PC-3 (cell line): ENCODE results near the gene PTPRB. TPM values are rescaled to one million over a fixed set of nuclear protein-coding genes. Genes with fewer than 3 reads are reported as not detected.

Experiments used
- ATAC-seq: fragments of 200-7000 bp; cut with Tn5 transposase; 2 replicates; pipeline ENCODE4 v1.9.1; 2020; ENCODE audit warnings: mild to moderate bottlenecking, moderate library complexity
- BruUV-seq: library from RNA; stranded (reverse); fragments of 400-500 nt; replicated peaks from 2 replicates; lab custom pipeline; 2021; lab: Mats Ljungman, UMichigan
- CTCF ChIA-PET: fragments of 300-600 bp; sonication (Branson Sonifier 250); formaldehyde crosslinking; loops from one replicate; lab custom pipeline; 2022; ENCODE audit warnings: antibody characterized with exemption; lab: Charles Lee
- POLR2A ChIA-PET: fragments of 300-600 bp; sonication (Branson Sonifier 250); formaldehyde crosslinking; loops from one replicate; lab custom pipeline; 2022; ENCODE audit warnings: antibody characterized with exemption; ENCODE audit not compliant: unreplicated experiment; lab: Charles Lee
- DNase-seq: peaks from one replicate; pipeline ENCODE4 v3.0.0-alpha.2; 2015
- H2AFZ ChIP-seq: fragments of 300-600 bp; sonication (generic); 2 replicates; pipeline ENCODE4 v1.6.0; 2016; ENCODE audit warnings: antibody characterized with exemption, low read length
- H3F3A ChIP-seq: fragments of 300-600 bp; sonication (generic); one replicate; pipeline ENCODE4 v1.6.0; 2017; ENCODE audit warnings: antibody characterized with exemption, low read length, control low read depth, mild to moderate bottlenecking; ENCODE audit not compliant: unreplicated experiment
- H3K27ac ChIP-seq: fragments of 300-600 bp; sonication (generic); 2 replicates; pipeline ENCODE4 v1.5.1; 2016; ENCODE audit warnings: mild to moderate bottlenecking, low read length
- H3K27me3 ChIP-seq: fragments of 300-600 bp; sonication (generic); 2 replicates; pipeline ENCODE4 v1.6.1; 2016; ENCODE audit warnings: low read length, mixed read lengths
- H3K36me3 ChIP-seq: fragments of 300-600 bp; sonication (generic); 2 replicates; pipeline ENCODE4 v1.6.1; 2016; ENCODE audit warnings: low read depth, mixed run types, low read length, mixed read lengths
- H3K4me1 ChIP-seq: fragments of 300-600 bp; sonication (generic); 2 replicates; pipeline ENCODE4 v1.5.1; 2016; ENCODE audit warnings: low read length; ENCODE audit not compliant: insufficient read depth
- H3K4me2 ChIP-seq: fragments of 300-600 bp; sonication (generic); 2 replicates; pipeline ENCODE4 v1.6.0; 2016; ENCODE audit warnings: low read length
- H3K4me3 ChIP-seq: fragments of 300-600 bp; sonication (generic); 2 replicates; pipeline ENCODE4 v1.5.1; 2016; ENCODE audit warnings: mild to moderate bottlenecking, low read length, mixed read lengths
- H3K79me2 ChIP-seq: fragments of 300-600 bp; sonication (generic); 2 replicates; pipeline ENCODE4 v1.6.1; 2017; ENCODE audit warnings: low read length, mixed read lengths
- H3K9ac ChIP-seq: fragments of 300-600 bp; sonication (generic); 2 replicates; pipeline ENCODE4 v1.6.0; 2016; ENCODE audit warnings: mild to moderate bottlenecking, low read length
- H3K9me2 ChIP-seq: fragments of 300-600 bp; sonication (generic); replicated peaks from 2 replicates; pipeline ENCODE4 v1.6.1; 2016; ENCODE audit warnings: mixed run types, low read length, mixed read lengths
- H3K9me3 ChIP-seq: fragments of 300-600 bp; sonication (generic); 2 replicates; pipeline ENCODE4 v1.6.1; 2016; ENCODE audit warnings: low read length, mixed read lengths
- H4K20me1 ChIP-seq: fragments of 300-600 bp; sonication (generic); 2 replicates; pipeline ENCODE4 v1.6.1; 2016; ENCODE audit warnings: low read length, mixed read lengths
- EZH2 ChIP-seq: fragments of 300-600 bp; sonication (generic); IDR thresholded peaks from one replicate; pipeline ENCODE4 v1.6.1; 2017; ENCODE audit warnings: antibody characterized with exemption, mild to moderate bottlenecking, low read length; ENCODE audit not compliant: unreplicated experiment
- EZH2phosphoT487 ChIP-seq: fragments of 300-600 bp; sonication (generic); IDR thresholded peaks from 2 replicates; pipeline ENCODE4 v1.6.1; 2018; ENCODE audit warnings: mild to moderate bottlenecking, antibody characterized with exemption, low read length, borderline replicate concordance
- intact Hi-C: fragments of 100-400 bp; cut with micrococcal nuclease; formaldehyde crosslinking; loops from 2 replicates; pipeline ENCODE4 v1.9.0; 2023
- total RNA-seq: library from RNA; depleted of rRNA; stranded (reverse); fragments of >200 nt; gene quantifications from 2 replicates; pipeline ENCODE4 v1.2.3, GENCODE V29; 2014
- TF ChIP-seq, protein P1 (sequence below): fragments of 300-600 bp; sonication (generic); conservative IDR thresholded peaks from 2 replicates; pipeline ENCODE4 v1.5.1; 2017; ENCODE audit warnings: antibody characterized with exemption, low read depth, mild to moderate bottlenecking, low read length

PTPRB gene
- total RNA-seq, 1 experiment from 2014 or later, result 0.66 TPM

DNA sequence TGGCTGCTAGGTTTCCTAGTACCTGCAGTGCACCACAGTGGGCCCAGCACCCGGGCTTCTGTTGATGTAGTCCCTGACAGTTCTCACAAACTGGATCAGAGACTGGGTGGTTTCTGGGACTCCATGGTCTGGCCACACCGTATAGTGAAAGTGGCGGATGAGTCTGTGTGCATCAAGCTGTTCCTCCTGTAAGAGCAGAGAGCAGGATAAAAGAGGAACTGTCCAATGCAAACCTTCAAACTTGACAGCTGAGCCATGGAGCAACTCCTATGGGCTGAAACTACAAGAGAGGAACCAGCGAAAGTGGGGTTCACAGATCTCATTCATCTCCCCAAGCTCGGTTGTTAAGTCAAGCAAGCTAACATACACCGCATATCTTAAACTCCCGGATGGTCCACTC lies 102.8 kb downstream of the PTPRB start:
- no peaks in the 10 kb centered on the region for H3K79me2 ChIP-seq
- no peak overlapping the region for H3K9ac ChIP-seq
- no peaks in the 10 kb centered on the region for H3K9me2 ChIP-seq
- no peaks in the 10 kb centered on the region for H3K4me1 ChIP-seq
- H3K4me3 ChIP-seq, result no peak overlapping the region
- no peak for ATAC-seq
- intact Hi-C loops, result no loop called here
- H3K9me3 ChIP-seq, result no peaks in the 10 kb centered on the region
- H3K36me3 ChIP-seq, result no peaks in the 10 kb centered on the region
- TF ChIP-seq EZH2phosphoT487 (no peak), EZH2 (no peak)
- TF ChIP-seq, protein P1, sequence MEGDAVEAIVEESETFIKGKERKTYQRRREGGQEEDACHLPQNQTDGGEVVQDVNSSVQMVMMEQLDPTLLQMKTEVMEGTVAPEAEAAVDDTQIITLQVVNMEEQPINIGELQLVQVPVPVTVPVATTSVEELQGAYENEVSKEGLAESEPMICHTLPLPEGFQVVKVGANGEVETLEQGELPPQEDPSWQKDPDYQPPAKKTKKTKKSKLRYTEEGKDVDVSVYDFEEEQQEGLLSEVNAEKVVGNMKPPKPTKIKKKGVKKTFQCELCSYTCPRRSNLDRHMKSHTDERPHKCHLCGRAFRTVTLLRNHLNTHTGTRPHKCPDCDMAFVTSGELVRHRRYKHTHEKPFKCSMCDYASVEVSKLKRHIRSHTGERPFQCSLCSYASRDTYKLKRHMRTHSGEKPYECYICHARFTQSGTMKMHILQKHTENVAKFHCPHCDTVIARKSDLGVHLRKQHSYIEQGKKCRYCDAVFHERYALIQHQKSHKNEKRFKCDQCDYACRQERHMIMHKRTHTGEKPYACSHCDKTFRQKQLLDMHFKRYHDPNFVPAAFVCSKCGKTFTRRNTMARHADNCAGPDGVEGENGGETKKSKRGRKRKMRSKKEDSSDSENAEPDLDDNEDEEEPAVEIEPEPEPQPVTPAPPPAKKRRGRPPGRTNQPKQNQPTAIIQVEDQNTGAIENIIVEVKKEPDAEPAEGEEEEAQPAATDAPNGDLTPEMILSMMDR, result no peak
- H3K27me3 ChIP-seq, result no peaks in the 10 kb centered on the region
- CTCF ChIA-PET, result no interaction called here
- POLR2A ChIA-PET, result no interaction called here
- H3K4me2 ChIP-seq, result no peak overlapping the region
- H2AFZ ChIP-seq, result no peak overlapping the region
- H3F3A ChIP-seq, result no peaks in the 10 kb centered on the region
- BruUV-seq, result no TSS peak
- H3K27ac ChIP-seq, result no peak overlapping the region
- no peak for DNase-seq
- no peaks in the 10 kb centered on the region for H4K20me1 ChIP-seq

GRCh38 chr12:70529647-70530046 lies 107.6 kb downstream of the PTPRB start:
- no peaks in the 10 kb centered on the region for H3K27me3 ChIP-seq
- no TSS peak for BruUV-seq

DNA sequence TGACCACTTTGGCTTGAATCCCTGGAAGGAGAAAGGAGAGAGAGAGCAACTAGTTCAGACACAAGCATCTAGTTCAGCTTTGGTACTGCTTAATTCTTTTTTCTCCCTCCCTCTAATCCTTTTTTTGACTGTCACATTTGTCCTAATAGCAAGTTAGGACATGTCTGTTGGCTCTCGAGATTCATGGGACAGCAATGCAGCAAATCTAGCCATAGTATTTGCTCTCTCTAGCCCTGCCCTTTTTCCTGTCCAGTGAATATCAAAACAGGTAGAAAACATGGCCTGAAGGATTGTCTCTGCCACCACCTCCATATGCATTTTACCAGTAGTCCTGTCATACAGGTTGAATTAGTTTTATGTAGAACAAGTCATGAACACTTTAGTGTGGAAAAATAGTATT lies 116.4 kb downstream of the PTPRB start:
- intact Hi-C loops, result no loop called here
- no TSS peak for BruUV-seq
- no peak overlapping the region for H3K9ac ChIP-seq
- ChIA-PET POLR2A (no interaction called here), CTCF (no interaction called here)
- ATAC-seq (no peak), DNase-seq (no peak)
- H3K9me3 ChIP-seq, result no peaks in the 10 kb centered on the region
- H3K4me3 ChIP-seq, result no peak overlapping the region
- H2AFZ ChIP-seq, result no peak overlapping the region
- TF ChIP-seq, protein P1, result no peak
- no peak for TF ChIP-seq EZH2phosphoT487
- no peak for TF ChIP-seq EZH2
- H3K36me3 ChIP-seq, result no peaks in the 10 kb centered on the region
- no peak overlapping the region for H3K4me2 ChIP-seq
- no peaks in the 10 kb centered on the region for H3F3A ChIP-seq
- H3K27ac ChIP-seq, result no peak overlapping the region
- H3K27me3 ChIP-seq, result no peaks in the 10 kb centered on the region
- H4K20me1 ChIP-seq, result no peaks in the 10 kb centered on the region
- no peaks in the 10 kb centered on the region for H3K9me2 ChIP-seq
- no peaks in the 10 kb centered on the region for H3K4me1 ChIP-seq
- no peaks in the 10 kb centered on the region for H3K79me2 ChIP-seq

More at GRCh38 chr12:70529647-70530046, 107.6 kb downstream of the PTPRB start:
- intact Hi-C loops, result no loop called here
- Histone ChIP-seq H3K9me2 (no peaks in the 10 kb centered on the region), H3K4me1 (no peaks in the 10 kb centered on the region), H3K4me2 (no peak overlapping the region), H3K4me3 (no peak overlapping the region), H3K79me2 (no peaks in the 10 kb centered on the region), H3K9me3 (no peaks in the 10 kb centered on the region), H2AFZ (no peak overlapping the region), H3K9ac (no peak overlapping the region), H3F3A (no peaks in the 10 kb centered on the region), H4K20me1 (no peaks in the 10 kb centered on the region), H3K36me3 (no peaks in the 10 kb centered on the region), H3K27ac (no peak overlapping the region)
- CTCF ChIA-PET, result no interaction called here
- ATAC-seq (no peak), DNase-seq (no peak)
- TF ChIP-seq, protein P1, result no peak
- TF ChIP-seq EZH2phosphoT487 (no peak), EZH2 (no peak)
- POLR2A ChIA-PET, result no interaction called here
